Stimulated activated CD8-positive, alpha-beta memory T cell treated with anti-CD3 and anti-CD28 coated beads, Interleukin-4, amount 100 ng/mL, for 4 hours (primary cell): ENCODE data around the gene FRY.

ENCODE experiments used
- DNase-seq, 2 donors: peaks; one replicate each; pipeline ENCODE4 v3.0.0-alpha.2; 2020; ENCODE audit warnings: low read depth in 2 of 2, low spot score in 1 of 2

Gene FRY

GRCh38 chr13:32165796-32166195 lies 134.2 kb downstream of the FRY start:
- no peak for DNase-seq

GRCh38 chr13:32168131-32168530 lies 136.6 kb downstream of the FRY start:
- no peak for DNase-seq

- DNase-seq, result no peak
Observed at GRCh38 chr13:32170841-32171240, 139.3 kb downstream of the FRY start.

- DNase-seq, result no peak
Observed at GRCh38 chr13:32173881-32174280, 142.3 kb downstream of the FRY start.

GRCh38 chr13:32174366-32174765 lies 142.8 kb downstream of the FRY start:
- no peak for DNase-seq

GRCh38 chr13:32175307-32175706 lies 143.7 kb downstream of the FRY start:
- DNase-seq, result no peak

- DNase-seq, result no peak
Observed at GRCh38 chr13:32175943-32176342, 144.4 kb downstream of the FRY start.

- DNase-seq, result no peak
Observed at GRCh38 chr13:32176696-32177095, 145.1 kb downstream of the FRY start.

- DNase-seq, result no peak
Observed at GRCh38 chr13:32178763-32179162, 147.2 kb downstream of the FRY start.

GRCh38 chr13:32179708-32180107 lies 148.1 kb downstream of the FRY start:
- DNase-seq, result no peak

- no peak for DNase-seq
Observed at GRCh38 chr13:32187651-32188050, 156.1 kb downstream of the FRY start.

GRCh38 chr13:32191452-32191998 lies 160.0 kb downstream of the FRY start:
- DNase-seq, result no peak

- no peak for DNase-seq
Observed at GRCh38 chr13:32195713-32196112, 164.1 kb downstream of the FRY start.

GRCh38 chr13:32199168-32199567 lies 167.6 kb downstream of the FRY start:
- DNase-seq, result no peak

GRCh38 chr13:32200741-32201140 lies 169.2 kb downstream of the FRY start:
- DNase-seq, result no peak

- DNase-seq, result no peak
Observed at GRCh38 chr13:32201809-32202208, 170.2 kb downstream of the FRY start.

- no peak for DNase-seq
Observed at GRCh38 chr13:32202268-32202667, 170.7 kb downstream of the FRY start.

- DNase-seq, result no peak
Observed at GRCh38 chr13:32203221-32203620, 171.6 kb downstream of the FRY start.

- no peak for DNase-seq
Observed at GRCh38 chr13:32203736-32204135, 172.2 kb downstream of the FRY start.

GRCh38 chr13:32205431-32206096 lies 174.0 kb downstream of the FRY start:
- no peak for DNase-seq

GRCh38 chr13:32206097-32206740 lies 174.6 kb downstream of the FRY start:
- no peak for DNase-seq

- no peak for DNase-seq
Observed at GRCh38 chr13:32208860-32209259, 177.3 kb downstream of the FRY start.

- no peak for DNase-seq
Observed at GRCh38 chr13:32209652-32210051, 178.1 kb downstream of the FRY start.
